WTC11 (cell line): ENCODE data around the gene TAS2R46.

Source experiments
- AFF4 ChIP-seq: sonication (generic); formaldehyde crosslinking; IDR thresholded peaks from 2 replicates; pipeline ENCODE4 v1.8.1; 2023; ENCODE audit warnings: mild to moderate bottlenecking, missing genetic modification reagents, borderline replicate concordance
- CREB1 ChIP-seq: sonication (generic); formaldehyde crosslinking; IDR thresholded peaks from 2 replicates; pipeline ENCODE4 v1.8.0; 2023; ENCODE audit warnings: mild to moderate bottlenecking, missing genetic modification reagents
- CTCF ChIP-seq: fragments of 200-600 bp; IDR thresholded peaks from 2 replicates; pipeline ENCODE4 v1.8.0; 2022; ENCODE audit warnings: antibody characterized with exemption
- JUN ChIP-seq: sonication (generic); formaldehyde crosslinking; IDR thresholded peaks from 2 replicates; pipeline ENCODE4 v1.8.0; 2023; ENCODE audit warnings: mild to moderate bottlenecking, missing genetic modification reagents
- MLX ChIP-seq: sonication (generic); formaldehyde crosslinking; IDR thresholded peaks from 2 replicates; pipeline ENCODE4 v1.8.1; 2023; ENCODE audit warnings: mild to moderate bottlenecking, missing genetic modification reagents, moderate library complexity
- NFATC4 ChIP-seq: fragments of 250-450 bp; sonication (Bioruptor Pico); IDR thresholded peaks from 2 replicates; pipeline ENCODE4 v1.9.0; 2021; ENCODE audit warnings: mild to moderate bottlenecking
- NR3C1 ChIP-seq: sonication (generic); formaldehyde crosslinking; conservative IDR thresholded peaks from 2 replicates; pipeline ENCODE4 v1.8.1; 2023; ENCODE audit warnings: low read depth, mild to moderate bottlenecking, missing genetic modification reagents
- USF1 ChIP-seq: sonication (generic); formaldehyde crosslinking; IDR thresholded peaks from 2 replicates; pipeline ENCODE4 v1.8.0; 2022; ENCODE audit warnings: mild to moderate bottlenecking, missing genetic modification reagents

- TF ChIP-seq CTCF = no peak
- TF ChIP-seq NR3C1 = no peak
- no peak for TF ChIP-seq USF1 (CRISPR knock-in tag)
- TF ChIP-seq NFATC4 (CRISPR knock-in tag) = no peak
- TF ChIP-seq CREB1 (CRISPR knock-in tag) = no peak
- TF ChIP-seq AFF4 (CRISPR knock-in tag) = no peak
- TF ChIP-seq JUN (CRISPR knock-in tag) = no peak
- no peak for TF ChIP-seq MLX (CRISPR knock-in tag)
Measured at GRCh38 chr12:11040162-11040561, 21.9 kb downstream of the TAS2R46 start.
